ENCODE data around the gene HOXD8.

HOXD8 gene

GRCh38 chr2:176160251-176160985 is 30.9 kb downstream of the HOXD8 start:
- no peak for DNase-seq (ENCODE audit: low read depth)

- no peak for DNase-seq (ENCODE audit: low read depth)
Observed at GRCh38 chr2:176160986-176161824, 31.7 kb downstream of the HOXD8 start.

GRCh38 chr2:176161825-176162626 is 32.5 kb downstream of the HOXD8 start:
- DNase-seq (ENCODE audit: low read depth) = no peak

GRCh38 chr2:176162911-176163671 is 33.6 kb downstream of the HOXD8 start:
- DNase-seq (ENCODE audit: low read depth) = no peak

- DNase-seq (ENCODE audit: low read depth) = no peak
Observed at GRCh38 chr2:176163672-176164056, 34.2 kb downstream of the HOXD8 start.

- DNase-seq (ENCODE audit: low read depth) = no peak
Observed at GRCh38 chr2:176164201-176164600, 34.7 kb downstream of the HOXD8 start.

- DNase-seq (ENCODE audit: low read depth) = no peak
Observed at GRCh38 chr2:176164611-176165369, 35.3 kb downstream of the HOXD8 start.

GRCh38 chr2:176165370-176166050 is 36.0 kb downstream of the HOXD8 start:
- DNase-seq (ENCODE audit: low read depth) = no peak

GRCh38 chr2:176166272-176166671 is 36.8 kb downstream of the HOXD8 start:
- no peak for DNase-seq (ENCODE audit: low read depth)

- DNase-seq (ENCODE audit: low read depth) = no peak
Observed at GRCh38 chr2:176167398-176167797, 37.9 kb downstream of the HOXD8 start.

GRCh38 chr2:176169181-176169580 is 39.7 kb downstream of the HOXD8 start:
- no peak for DNase-seq (ENCODE audit: low read depth)

GRCh38 chr2:176169711-176170110 is 40.2 kb downstream of the HOXD8 start:
- no peak for DNase-seq (ENCODE audit: low read depth)

GRCh38 chr2:176170602-176171305 is 41.2 kb downstream of the HOXD8 start:
- no peak for DNase-seq (ENCODE audit: low read depth)

GRCh38 chr2:176171351-176172006 is 42.0 kb downstream of the HOXD8 start:
- no peak for DNase-seq (ENCODE audit: low read depth)

GRCh38 chr2:176172007-176172894 is 42.7 kb downstream of the HOXD8 start:
- DNase-seq (ENCODE audit: low read depth) = no peak

GRCh38 chr2:176172895-176173566 is 43.5 kb downstream of the HOXD8 start:
- DNase-seq (ENCODE audit: low read depth) = no peak

- no peak for DNase-seq (ENCODE audit: low read depth)
Observed at GRCh38 chr2:176173567-176174381, 44.3 kb downstream of the HOXD8 start.

Measured in activated gamma-delta T cell treated with anti-CD3 and anti-CD28 coated beads, Interleukin-2, amount 50 U/mL, for 16 hours (primary cell).